NCI-H2196 (cell line): Measurements from ENCODE around the gene ITK.

ENCODE experiments used
- DNase-seq: peaks from one replicate; lab custom pipeline; 2025; ENCODE audit not compliant: unreplicated experiment; lab: John Stamatoyannopoulos, UW

Gene ITK

DNA sequence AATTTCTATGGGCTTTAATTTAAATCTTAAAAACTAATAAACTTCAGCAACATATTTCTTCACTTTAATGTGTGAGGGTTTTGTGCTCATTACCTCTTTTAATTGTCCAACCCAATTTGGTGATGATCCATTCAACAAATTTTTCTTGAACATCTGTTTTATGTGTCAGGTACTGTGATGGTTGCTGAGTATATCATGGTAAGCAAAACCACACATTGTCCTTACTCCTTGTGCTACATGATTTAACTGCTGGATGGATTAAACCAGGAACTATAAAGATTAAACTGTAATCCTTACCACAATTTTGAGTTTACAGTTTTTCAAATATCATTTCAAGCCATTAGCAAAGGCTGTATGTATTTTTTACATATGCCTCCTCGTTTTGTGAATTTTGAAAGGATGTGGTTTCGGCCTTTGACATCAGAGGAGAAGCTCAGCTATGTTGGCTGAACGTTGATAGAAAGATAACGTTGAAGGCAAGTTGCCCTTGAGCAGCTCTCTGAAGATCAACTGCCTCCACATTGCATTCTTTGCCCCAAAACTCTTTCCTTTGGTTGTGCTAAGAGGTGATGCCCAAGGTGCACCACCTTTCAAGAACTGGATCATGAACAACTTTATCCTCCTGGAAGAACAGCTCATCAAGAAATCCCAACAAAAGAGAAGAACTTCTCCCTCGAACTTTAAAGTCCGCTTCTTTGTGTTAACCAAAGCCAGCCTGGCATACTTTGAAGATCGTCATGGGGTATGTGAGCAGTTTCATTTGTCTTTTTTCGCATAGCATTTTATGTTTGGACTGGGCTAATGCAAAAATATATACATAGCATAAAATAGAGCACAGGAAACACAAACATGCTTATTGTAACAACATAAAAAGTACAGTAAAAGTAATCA lies at the start of gene ITK:
Gene ITK (plus strand): TSS at position 467 of the 891 bp plus-strand sequence. CDS start 138 bp downstream, at position 605.
- no peak for DNase-seq

DNA sequence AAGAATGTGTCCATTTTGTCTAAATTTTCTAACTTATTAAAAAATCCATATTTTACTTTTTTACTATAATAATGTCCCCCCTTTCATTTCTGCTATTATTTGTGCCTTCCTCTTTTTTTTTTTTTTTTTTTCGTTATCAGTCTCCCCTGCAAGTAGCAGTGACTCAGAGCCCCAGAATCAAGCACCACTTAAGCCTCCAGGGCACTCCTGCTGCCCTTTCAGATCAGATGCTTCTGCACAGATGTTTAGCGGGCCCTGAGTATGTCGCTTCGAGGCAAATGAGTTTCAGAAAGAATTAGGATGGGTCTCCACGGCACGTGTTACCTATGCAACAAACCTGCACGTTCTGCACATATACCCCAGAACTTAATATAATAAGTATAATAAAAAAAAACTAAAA lies 49.7 kb upstream of the ITK start:
- no peak for DNase-seq

DNA sequence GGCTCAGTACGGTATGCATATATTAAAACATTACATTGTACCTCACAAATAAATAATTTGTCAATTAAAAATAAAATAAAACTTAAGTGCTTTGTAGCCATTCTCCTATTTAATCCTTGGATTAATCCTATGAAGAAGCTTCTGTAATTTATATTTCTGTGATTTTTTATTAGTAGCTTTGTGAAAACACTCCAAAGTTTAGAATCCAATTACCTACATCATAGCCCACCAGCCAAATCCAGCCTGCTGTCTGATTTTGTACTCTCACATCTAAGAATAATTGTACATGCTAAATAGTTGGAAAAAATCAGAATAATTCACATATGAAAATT lies 48.4 kb upstream of the ITK start:
- DNase-seq, result no peak

DNA sequence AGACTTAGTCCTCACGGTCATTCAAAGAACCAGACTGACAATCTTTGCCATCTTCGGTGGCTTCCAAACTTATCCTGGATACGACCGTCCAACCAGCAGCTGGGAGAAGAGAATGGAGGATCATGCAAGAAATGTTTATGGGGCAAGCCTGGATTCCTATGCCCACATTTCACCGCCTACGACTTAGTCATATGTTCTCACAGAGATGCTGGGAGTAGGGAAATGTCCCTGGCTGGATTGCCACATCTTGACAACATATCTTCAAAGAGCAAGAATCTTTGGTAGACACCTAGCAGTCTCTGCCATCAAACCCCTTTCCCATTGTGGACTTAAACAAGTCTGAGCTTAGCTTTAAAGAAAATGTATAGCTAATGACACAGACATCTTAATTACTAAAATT lies 42.9 kb upstream of the ITK start:
- no peak for DNase-seq

DNA sequence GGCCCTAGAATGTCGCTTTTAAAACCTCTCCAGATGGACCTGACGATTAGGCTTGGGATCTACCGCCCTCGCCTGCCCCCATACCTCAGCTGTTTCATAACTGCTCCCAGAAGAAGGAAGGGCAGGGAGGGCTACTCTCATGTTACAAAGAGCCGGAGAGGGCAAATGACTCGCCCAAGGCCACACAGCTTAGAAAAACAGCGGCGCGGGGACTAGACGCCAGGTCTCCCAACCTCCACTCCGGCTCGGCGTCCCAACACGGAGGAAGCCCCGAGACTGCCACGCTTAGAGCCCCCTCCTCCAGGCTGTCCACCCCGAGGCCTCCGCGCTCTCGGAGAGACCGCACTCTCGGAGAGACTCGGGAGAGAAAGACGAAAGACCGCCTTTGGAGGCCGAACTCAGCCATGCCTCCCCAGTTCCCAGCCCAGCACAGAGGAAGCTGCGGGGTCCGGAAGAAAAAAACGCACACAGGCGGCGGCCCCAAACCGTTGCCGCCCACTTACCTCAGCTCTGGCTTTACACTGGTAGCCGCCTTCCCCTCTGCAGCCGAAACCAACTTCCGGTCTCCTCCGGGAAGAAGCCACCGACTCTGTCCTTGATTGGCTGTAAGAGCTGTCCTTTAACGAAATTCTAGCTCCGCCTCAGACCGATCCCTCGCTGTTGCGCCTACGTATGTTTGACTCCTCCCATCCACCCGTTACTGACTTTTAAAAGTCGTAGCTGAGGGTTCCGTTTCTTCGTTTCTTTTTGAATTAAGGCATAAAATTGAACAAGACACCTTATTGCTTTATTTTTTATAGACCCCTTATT lies 38.1 kb upstream of the ITK start, which contains the start of gene MED7:
Gene MED7 (minus strand): TSS at position 549 of the 810 bp plus-strand sequence. CDS start 3,434 bp downstream, outside the sequence.
- peak; percentile 95 for DNase-seq

DNA sequence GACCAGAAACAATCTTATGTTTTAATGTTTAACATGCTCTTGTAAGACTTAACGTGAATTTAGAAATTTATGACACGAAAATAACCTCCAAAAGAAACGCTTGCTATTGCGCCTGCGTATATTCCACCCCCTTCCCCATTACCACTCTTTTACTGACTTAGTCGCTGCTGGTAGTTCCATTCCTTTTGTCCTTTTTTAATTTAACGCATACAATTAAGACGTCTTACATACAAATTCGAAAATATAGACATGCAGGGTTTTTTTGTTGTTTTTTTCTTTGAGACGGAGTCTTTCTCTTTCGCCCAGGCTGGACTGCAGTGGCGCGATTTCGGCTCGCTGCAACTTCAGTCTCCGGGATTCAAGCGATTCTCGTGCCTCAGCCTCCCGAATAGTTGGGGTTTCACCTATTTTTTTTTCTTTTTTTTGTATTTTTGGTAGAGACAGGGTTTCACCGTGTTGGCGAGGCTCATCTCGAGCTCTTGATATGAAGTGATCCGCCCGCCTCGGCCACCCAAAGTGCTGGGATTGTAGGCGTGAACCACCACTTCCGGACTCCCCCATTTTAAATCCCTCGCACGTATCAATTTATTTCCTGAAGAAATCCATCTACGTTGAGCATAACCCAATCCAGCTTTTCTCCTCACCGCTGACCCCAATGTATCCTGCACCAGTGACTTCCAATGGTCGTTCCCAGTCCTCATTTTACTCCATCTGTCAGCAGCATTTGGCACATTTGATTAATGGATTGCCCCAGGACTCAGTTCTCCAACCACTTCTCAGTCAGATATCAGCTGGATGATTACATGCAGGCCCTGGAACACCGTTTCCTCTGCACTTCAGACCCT lies 37.3 kb upstream of the ITK start:
- DNase-seq, result no peak

DNA sequence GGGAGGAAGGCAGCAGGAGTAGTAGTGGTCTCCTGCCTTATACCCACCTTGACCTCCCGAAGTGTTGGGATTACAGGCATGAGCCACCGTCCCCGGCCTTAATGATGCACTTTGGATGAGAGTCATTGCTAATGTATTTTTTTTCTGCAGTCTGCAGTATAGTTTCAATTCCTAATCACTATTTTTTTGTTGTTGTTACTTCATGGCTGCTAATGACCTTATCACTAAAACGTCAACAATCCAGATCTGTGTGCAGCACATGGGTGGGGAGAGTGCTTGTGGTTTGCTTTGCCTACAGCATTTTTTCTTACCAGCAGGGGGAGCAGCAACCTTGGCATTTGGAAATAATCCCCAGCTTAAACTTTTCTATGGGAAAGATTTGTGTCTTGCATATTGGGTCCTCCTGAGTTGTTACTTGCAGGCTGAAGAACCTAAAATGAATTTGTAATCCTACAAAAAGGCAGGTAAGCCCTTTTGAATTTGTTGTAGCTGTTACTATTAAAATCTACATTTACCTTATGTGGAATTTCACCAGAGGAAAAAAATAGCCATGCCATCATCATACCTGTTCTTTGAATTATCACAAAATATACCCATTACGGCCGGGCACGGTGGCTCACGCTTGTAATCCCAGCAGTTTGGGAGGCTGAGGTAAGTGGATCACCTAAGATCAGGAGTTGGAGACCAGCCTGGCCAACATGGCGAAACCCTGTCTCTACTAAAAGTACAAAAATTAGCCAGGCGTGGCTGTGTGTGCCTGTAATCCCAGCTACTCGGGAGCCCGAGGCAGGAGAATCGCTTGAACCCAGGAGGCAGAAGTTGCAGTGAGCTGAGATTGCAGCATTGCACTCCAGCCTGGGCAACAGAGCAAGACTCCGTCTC lies 31.7 kb upstream of the ITK start:
- peak; percentile 69 for DNase-seq

DNA sequence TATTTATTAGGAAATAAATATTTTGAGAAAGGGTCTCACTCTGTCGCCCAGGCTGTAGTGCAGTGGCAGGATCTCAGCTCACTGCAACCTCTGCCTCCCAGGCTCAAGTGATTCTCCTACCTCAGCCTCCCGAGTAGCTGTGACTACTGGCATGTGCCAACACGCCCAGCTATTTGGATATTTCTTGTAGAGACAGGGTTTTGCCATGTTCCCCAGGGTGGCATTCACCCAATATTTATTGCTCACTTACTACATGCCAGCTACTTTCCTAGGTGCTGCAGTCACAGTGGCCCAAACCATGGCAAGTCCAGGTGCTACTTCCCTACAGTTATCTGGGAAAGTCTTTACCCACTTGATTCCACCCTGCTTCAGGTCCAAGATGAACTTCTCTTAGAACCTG lies 29.6 kb upstream of the ITK start:
- DNase-seq, result no peak

DNA sequence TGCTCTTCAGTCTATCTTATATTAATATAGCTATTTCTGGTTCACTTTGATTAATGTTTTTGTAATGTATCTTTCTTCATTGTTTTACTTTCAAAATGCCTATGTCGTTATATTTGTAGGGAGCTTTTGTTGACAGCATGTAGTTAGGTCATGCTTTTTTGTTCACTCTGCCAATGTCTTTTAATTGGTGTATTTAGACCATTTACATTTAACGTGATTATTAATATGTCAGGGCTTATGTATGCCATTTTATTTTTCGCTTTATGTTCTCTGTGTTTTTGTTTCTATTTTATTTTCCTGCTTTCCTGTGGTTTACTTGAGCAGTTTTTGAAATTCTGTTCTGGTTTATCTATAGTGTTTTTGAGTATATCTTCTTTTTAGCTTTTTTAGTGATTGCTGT lies 25.3 kb upstream of the ITK start:
- DNase-seq, result no peak

DNA sequence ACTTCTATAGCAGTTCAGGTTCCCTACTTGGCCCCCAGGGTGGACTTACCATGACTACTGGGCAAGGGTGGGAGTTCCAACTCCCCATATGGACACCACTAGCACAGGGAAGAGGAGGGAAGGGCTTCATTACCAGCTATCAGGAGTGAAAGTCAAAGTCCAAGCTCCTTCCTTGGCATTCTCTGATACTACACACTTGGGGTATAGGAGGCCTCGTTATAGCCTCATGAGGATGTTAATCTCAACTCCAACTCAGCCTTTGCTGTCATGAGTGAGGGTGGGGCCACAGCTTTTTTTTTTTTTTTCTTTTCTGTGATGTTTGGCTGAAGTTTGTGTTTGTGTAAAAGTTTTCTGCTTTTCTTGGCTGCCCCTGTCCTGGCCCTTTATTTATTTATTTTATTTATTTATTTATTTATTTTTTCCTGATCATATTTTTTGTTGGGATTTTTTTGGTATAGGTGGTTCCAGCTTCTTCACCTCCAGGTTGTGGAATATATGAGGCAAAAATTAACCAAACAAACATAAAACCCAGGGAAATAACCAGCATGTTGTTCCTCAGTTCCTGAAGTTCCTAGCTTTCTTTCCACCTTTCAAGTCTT lies 23.2 kb upstream of the ITK start:
- DNase-seq, result no peak

DNA sequence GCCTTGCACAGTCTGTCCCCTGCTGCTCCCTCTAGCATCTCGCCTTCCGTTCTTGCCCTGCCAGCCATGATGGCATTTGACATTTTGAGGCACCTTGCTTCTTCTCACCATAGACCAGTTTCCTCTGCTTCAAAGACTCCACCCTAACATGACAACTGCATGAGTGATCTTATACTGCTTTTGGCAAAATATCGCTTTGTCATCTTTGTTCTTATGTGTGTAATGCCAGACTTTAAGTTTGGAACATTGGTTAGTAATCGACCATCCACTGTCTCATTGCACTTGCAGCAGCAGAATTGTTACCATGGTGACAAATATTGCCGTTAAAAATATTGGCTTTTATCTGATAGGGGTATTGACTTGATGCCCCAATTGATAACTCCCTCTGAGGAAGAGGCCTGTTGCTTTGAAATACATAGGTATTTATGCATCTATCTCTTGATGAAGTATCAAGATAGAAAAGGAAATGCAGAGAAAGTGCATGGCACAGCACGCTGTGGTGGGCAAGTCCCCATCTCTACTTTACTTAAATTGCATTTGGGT lies 21.4 kb upstream of the ITK start:
- DNase-seq, result no peak

DNA sequence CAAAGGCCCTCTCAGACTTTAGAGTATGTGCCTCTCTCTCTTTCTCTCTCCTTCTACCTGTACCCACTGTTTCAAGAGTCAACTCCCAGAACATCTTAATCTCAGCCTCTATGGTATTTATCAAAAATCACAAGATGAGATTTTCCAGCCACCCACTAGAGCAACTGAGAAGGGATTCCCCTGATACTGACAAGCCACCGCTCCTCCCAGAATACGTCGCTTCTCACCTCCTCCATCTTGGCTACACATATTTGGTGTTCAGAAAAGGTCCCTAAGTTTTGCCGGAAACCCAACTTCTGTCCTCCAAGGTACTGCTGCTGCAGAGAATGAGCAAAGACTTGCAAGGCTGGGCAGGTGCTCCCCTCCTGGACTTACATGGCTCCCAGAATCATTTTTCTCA lies 20.6 kb upstream of the ITK start:
- no peak for DNase-seq

DNA sequence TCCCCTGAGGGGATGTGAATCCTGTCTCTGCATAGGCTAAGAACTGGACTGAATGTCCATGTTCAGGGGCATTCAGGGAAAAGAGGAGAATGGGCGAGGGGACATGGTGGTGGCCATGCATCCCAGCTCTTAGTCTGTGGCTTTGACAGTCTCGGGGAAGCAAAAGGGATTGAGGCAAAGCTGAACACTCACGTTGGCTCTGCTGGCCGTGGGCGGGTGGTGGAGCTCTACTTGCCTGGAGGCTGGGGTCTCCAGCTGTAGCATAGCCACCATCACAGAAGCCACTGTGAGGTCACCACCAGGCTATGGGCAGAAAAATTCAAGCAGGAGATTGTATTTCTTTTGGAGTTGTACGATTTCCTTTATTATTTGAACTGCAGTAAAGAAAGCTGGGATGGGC lies 18.6 kb upstream of the ITK start:
- DNase-seq, result no peak

DNA sequence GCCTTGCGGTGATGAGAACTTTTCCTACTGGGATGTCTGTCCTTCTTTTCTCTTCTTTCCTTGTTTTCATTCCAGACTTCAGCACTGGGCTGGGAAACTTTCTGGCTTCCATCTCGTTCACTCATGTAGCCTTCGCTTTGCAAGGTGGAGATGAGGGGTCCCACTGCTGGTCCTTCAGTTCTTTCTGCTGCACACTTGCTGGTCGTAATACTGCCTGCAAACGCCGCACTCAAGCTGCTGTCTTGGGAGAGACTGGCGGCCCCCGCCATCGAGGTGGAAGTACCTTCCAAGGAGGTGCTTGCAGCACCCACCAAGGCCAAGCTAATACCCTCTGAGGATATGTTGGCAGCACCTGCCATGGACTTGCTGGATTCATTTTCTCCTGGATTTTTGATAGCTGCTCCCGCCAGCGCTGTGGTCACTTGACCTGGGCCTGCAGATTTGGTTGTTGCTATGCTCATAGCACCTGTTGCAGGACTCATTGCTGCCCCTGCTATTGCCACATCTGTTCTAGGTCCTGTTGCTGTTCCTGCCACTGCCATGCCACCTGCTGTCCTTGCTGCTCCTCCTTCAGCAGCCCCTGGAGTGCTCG lies 17.6 kb upstream of the ITK start:
- DNase-seq, result no peak

DNA sequence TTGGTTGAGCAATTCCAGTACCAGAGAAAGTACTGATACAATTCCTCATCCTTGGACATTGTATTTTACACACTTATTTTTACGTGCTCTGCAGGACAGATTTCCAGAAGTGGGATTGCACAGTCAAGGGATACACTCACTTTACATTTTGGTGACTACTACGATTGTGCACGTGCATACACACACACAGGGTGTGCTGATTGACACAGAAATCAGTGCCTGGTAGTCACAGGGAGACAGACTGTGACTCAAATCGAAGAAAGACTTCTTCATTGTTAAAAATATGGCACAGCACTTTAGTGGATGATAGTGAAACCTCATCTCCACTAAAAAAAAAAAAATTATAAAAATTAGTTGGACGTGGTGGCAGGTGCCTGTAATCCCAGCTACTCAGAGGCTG lies 16.1 kb upstream of the ITK start:
- no peak for DNase-seq

DNA sequence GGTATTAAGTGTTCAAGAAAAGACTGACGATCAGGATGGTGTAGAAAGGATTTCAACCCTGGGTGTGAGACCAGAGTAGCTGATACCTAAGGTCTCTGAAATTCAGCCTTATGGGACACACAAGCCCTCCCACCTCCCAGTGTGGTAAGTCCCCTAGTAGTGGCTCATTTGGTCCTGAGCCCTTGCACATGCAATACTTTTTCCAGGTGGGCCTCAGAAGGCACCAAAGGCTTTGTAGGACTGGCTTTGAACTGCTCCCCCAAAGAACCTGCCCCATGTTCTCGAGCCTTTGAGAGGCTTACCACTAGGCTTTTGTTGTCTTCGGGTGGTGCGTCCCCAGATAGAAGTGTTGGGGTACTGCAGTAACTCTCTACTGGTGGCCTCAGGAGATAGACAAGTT lies 15.4 kb upstream of the ITK start:
- DNase-seq, result no peak

DNA sequence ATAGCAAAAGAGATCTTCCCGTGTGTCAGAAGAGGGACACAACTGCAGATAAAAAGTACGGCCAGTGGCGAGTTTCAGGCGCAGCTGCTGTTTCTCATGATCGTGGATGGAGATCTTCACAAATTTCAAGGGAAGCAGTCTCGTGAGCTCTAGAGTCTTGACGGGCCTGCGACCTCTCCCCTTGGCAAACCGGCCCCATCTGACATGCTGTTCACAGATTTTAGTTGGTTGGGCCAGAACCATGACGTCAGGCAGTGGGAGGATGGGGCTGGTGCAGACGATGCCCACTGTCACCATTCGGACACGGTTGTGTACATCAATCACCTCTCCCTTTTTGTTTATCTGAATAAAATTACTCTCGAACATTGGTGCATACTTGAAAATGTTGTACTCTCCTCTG lies 15.0 kb upstream of the ITK start:
- no peak for DNase-seq

DNA sequence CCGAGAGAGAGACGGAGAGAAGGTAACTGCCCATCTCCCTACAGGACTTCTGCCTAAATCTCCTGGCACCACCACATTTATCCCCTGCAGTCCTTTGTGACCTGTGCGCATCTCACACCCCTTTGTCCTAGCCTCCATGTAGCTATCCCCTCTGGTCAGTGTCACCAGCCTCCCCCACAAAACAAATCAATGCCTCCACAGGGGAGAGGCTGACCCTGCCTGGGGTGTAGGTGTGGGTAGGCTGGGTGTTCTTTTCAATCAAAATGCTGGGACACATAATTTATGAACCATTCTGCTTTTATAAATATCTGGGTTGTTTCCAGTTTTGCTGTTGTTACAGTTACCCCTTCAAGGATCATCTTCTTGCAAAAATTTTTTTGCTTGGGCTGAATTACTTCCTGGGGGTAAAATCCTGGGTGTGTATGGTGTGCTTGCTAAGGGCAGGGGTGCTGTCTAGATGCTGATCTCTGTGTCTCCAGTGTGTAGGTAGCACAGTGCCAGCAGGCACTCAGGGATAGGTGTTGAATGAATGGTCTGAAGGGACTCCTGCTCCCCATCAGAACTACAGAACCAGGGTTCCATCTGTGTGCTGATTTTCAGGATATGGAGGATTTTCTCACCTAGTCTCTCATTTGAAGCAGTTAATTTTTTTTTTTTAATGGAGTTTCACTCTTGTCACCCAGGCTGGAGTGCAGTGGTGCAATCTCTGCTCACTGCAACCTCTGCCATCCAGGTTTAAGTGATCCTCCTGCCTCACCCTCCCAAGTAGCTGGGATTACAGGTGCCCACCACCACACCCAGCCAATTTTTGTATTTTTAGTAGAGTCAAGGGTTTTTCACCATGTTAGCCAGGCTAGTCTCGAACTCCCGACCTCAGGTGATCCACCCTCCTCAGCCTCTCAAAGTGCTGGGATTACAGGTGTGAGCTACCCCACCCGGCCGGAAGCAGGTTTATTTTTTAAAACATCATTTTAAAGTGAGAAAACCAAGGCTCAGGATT lies 14.1 kb upstream of the ITK start, which contains the start of gene GARIN3:
Gene GARIN3 (minus strand): TSS at position 51 of the 1,000 bp plus-strand sequence. CDS start 96 bp downstream, outside the sequence.
- DNase-seq, result no peak
